Activated T-helper 2 cell treated with anti-CD3 and anti-CD28 coated beads, Interferon-gamma antibody, Interleukin-2, Interleukin-4, amounts not matched to agents 10 μg/mL and 5 μg/mL and 100 μg/mL, durations not matched to agents 14 hours and 24 hours and 36 hours (primary cell): ENCODE measurements around the gene PPP1R37. TPM values are rescaled to one million over a fixed set of nuclear protein-coding genes. Genes with fewer than 3 reads are reported as not detected.
A peak's percentile ranks its signal among the peaks of the same experiment; 100 is the strongest.

Source experiments
- DNase-seq: peaks from one replicate; pipeline ENCODE4 v3.0.0; 2021; ENCODE audit warnings: low spot score
- H3K27ac Mint-ChIP-seq: one replicate; pipeline ENCODE4 v1.8.0; 2021; ENCODE audit warnings: mixed read lengths
- H3K27me3 Mint-ChIP-seq: one replicate; pipeline ENCODE4 v1.8.0; 2021; ENCODE audit warnings: low read depth, mixed read lengths
- H3K36me3 Mint-ChIP-seq: one replicate; pipeline ENCODE4 v1.8.0; 2021; ENCODE audit warnings: low read depth, mixed read lengths
- H3K4me1 Mint-ChIP-seq: one replicate; pipeline ENCODE4 v1.8.0; 2021; ENCODE audit warnings: low read depth, mixed read lengths
- H3K4me3 Mint-ChIP-seq: one replicate; pipeline ENCODE4 v1.8.0; 2021; ENCODE audit warnings: low read depth, mild to moderate bottlenecking, moderate library complexity, mixed read lengths
- H3K9me3 Mint-ChIP-seq: one replicate; pipeline ENCODE4 v1.8.0; 2021; ENCODE audit warnings: mixed read lengths
- intact Hi-C: fragments of 100-400 bp; cut with micrococcal nuclease; formaldehyde crosslinking; loops from one replicate; pipeline ENCODE4 v1.15.1; 2023
- total RNA-seq: library from RNA; stranded (reverse); gene quantifications from 2 replicates; pipeline ENCODE4 v1.2.3, GENCODE V29; 2022

PPP1R37 gene
- total RNA-seq, 1 donor from 2014 or later = 15.7 TPM

DNA sequence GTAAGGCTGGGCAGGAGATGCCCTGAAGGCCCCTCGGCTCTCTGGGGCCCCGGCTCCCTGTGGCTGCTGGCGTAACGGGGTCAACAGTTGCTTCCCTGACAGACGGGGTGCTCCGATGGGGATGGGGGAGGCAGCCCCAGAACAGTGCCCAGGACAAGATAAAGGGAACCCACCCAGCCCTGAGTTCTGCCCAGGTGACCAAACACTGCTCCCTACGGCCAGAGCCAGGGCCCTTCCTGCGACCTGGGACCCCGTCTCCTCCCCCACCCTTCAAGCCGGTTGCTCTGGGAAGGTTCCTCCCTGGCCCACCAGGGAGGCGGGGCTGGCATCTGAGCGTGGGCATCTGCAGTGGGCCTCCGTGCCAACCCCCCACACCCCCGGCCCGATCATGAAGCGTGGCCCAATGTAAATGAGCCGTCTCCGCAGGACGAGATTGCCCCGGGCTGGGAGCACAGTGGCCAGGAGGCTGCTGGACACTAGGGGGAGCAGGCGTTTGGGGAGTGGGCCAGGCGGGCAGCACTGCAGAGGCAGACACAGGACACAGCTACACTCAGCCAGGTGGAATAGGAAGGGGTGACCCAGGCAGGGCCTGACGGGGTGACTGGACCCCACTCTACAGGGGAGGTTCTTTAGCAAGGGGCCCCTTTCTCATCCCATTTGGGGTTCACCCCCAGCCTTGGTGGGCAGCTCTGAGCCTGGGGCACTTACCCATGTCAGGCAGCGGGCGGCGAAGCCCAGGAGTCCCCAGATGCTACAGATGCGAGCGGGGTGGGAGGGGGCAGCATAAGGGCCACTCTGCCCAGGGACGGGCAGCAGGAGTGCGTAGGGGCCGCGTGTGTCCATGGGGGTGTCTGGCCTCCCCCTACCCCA, 69.0 kb downstream of the PPP1R37 start:
- Mint-ChIP-seq H3K4me3 (no peak overlapping the region), H3K27ac (no peak overlapping the region), H3K4me1 (peaks cover 9% of the 10 kb centered on the region), H3K9me3 (no peaks in the 10 kb centered on the region), H3K27me3 (no peaks in the 10 kb centered on the region), H3K36me3 (no peaks in the 10 kb centered on the region)
- intact Hi-C loops = no loop called here
- no peak for DNase-seq

DNA sequence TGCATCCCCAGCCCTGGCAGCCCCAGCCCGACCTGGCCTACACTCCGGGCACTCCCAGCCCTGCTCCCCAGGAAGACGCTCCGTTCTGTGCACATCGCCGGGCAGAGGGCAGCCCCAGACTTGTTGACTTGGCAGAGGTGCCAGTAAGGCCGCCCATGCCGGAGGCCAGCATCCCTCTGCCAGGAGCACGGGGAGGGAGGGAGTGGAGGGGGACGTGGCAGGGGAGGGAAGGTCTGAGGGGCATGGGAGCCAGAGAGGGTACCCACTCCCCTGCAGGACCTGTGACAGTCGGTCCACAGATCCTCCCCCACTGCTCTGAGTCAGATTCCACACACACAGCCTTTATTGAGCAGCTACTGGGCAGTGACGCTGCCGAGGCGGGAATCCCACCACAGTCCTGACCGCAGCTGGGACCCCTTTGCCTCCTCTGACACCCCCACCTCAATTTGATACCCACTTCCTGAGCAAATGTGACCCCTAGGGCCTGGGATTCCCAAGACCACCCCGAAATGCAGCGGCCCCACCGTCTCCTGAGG, 69.7 kb downstream of the PPP1R37 start:
- intact Hi-C loops = no loop called here
- peaks cover 12% of the 10 kb centered on the region for H3K4me1 Mint-ChIP-seq

DNA sequence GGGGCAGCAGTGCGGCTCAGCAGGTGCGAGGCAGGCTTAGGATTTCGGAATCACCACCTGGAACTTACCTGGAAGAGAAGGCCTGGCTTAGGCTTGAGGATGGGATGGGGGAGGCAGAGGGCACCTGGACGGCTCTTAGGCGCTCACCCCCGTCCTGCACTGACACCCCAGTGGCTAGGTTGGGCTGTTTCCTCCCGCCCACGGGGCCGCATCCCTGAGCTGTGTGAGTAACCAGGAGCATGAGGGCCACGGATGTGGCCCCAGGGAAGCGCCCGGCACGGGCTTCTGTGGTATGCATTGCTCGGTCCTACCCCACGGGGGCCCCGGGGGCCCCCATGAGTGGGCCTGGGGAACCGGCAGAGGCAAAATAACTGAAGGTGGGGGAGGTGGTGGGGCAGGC, 70.2 kb downstream of the PPP1R37 start:
- DNase-seq = no peak
- Mint-ChIP-seq H3K4me3 (no peak overlapping the region), H3K27ac (no peak overlapping the region), H3K9me3 (no peaks in the 10 kb centered on the region), H3K4me1 (peaks cover 12% of the 10 kb centered on the region), H3K27me3 (no peaks in the 10 kb centered on the region), H3K36me3 (no peaks in the 10 kb centered on the region)
- intact Hi-C loops = no loop called here

More for the DNA sequence above, 69.7 kb downstream of the PPP1R37 start:
- Mint-ChIP-seq H3K27me3 (no peaks in the 10 kb centered on the region), H3K4me3 (no peak overlapping the region), H3K9me3 (no peaks in the 10 kb centered on the region), H3K27ac (no peak overlapping the region), H3K36me3 (no peaks in the 10 kb centered on the region)
- no peak for DNase-seq

DNA sequence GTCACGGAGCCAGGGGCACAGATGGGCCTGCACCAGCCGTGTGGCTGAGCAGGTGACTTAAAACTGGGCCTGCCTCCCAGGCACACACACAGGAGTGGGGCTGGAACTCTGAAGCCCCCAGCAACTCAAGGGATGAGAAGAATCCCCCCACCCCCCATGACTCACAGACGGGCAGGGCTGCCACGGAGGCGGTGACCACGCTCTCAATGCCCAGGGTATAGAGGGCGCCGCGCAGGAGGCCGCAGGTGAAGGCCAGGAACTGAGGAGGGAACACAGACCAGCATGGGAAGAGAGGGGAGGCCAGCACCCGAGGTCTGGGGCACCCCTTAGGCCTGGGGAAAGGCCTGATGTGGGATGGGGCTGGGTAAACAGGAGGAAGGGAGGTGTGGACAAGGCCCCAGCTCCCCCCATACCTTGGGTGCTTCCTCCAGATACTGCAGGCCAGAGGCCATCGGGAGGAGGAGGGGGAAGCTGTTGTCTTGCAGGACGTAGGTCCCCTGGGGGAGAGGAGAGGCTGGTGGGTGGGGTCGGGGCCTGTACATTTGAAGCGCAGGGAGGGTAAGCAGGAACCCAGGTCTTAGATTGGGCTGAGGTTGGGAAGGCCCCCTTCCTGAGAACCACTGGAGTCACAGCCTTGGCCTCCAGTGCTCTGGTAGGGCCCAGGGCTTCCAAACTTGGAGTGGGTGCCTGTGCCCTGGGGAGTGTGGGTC, 70.9 kb downstream of the PPP1R37 start:
- intact Hi-C loops = loop anchor here (1.0 kb wide), 1 partner anchor 14 kb away; the partner anchor contains the start of genes BLOC1S3 and TRAPPC6A
- Mint-ChIP-seq H3K9me3 (no peaks in the 10 kb centered on the region), H3K4me3 (peak overlapping the region; percentile 30), H3K36me3 (no peaks in the 10 kb centered on the region), H3K27me3 (no peaks in the 10 kb centered on the region), H3K4me1 (peaks cover 12% of the 10 kb centered on the region), H3K27ac (peak overlapping the region; percentile 60)
- DNase-seq = no peak

DNA sequence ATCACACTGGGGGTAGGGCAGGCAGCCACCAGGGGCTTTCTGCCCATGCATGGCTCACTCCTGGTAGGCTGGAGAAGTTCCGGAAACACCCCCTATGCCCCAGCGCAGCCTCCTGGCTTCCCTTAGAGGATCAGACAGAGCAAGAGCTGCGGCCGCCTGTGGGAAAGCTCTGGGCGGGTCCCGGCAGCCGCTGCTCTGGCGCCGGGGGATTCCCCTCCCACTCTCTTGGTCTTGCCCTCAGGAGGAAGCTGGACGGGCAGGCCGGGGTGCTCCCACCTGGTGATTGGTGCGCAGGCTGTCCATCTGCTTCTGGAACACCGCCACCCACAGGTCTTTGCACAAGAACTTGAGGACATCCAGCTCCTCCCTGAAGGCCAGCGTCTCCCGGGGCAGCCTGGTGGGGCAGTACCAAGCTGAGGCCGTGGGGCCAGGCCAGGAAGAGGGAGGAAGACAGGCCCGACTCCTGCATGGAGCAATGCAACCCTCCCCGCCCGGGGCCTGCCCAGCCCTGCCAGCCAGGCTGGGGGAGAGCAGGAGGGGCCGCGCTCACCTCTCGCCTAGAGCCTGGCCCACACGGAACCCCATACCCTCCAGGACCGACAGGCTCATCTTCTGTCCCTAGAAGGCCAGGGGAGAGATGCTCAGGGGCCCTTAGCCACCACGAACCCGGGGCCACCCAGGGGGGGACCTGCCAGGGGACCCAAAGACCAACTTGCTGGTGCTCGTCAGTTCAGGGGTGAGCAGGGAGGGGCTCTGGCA, 71.8 kb downstream of the PPP1R37 start:
- H3K9me3 Mint-ChIP-seq = no peaks in the 10 kb centered on the region
- peak overlapping the region; percentile 2 for H3K4me3 Mint-ChIP-seq

DNA sequence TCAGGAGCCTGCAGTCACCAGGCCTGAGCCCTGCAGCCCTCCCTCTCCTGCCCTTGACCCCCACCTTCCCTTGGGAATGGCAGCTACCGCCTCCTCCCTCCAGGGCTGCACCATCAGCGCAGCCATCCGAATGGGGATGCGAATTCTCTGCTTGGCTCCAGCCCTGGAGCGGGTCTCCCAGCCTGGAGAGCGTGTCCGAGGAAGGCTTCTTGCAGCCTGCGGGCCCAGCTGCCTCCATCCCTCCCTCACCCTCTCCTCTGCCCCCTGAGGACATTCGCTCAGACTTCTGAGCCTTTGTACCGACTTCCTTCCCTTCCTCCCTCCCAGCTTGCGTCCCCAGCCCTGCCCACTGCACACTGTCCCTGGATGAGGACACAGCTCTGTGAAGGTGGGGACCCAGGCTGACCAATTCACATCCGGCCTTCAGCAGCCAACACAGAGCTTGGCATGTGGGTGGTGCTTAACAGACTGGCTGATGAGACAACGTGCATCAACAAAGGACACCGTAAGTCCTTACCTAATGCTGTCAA, 73.8 kb downstream of the PPP1R37 start:
- Mint-ChIP-seq H3K4me3 (no peak overlapping the region), H3K36me3 (no peaks in the 10 kb centered on the region), H3K9me3 (no peaks in the 10 kb centered on the region), H3K27ac (no peak overlapping the region), H3K4me1 (peaks cover 25% of the 10 kb centered on the region), H3K27me3 (no peaks in the 10 kb centered on the region)
- no peak for DNase-seq
- intact Hi-C loops = no loop called here

More for the DNA sequence above, 71.8 kb downstream of the PPP1R37 start:
- H3K27me3 Mint-ChIP-seq = no peaks in the 10 kb centered on the region
- H3K4me1 Mint-ChIP-seq = peaks cover 12% of the 10 kb centered on the region
- intact Hi-C loops = loop anchor here (1.0 kb wide), 1 partner anchor 14 kb away; the partner anchor contains the start of genes BLOC1S3 and TRAPPC6A
- DNase-seq = peak; percentile 47
- H3K27ac Mint-ChIP-seq = no peak overlapping the region
- H3K36me3 Mint-ChIP-seq = no peaks in the 10 kb centered on the region

DNA sequence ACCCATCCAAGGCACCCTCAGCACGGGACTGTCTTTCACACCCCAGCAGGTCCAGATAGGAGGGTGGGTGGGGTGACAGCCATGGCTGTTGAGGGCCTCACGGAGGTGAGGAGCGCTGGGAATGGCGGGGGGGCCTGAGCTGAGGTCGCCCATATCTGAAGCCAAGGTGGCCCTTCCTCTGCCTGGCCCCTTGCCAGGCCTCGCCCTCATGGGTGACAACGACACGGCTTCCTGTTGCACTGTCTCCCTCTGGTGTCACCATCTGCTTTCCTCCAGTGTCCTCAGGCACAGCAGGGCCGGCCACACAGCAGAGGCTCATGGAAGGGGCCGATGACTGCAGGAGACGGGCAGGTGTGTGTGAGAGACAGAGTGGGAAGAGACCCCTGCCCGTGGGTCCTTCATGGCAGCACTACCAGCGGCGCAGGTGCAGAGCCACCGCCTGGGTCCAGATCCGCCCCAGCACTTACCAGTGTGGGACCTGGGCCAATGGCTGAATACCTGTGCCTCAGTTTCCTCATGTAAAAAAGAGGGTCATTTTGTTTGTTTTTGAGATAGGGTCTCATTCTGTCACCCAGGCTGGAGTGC, 75.9 kb downstream of the PPP1R37 start:
- peaks cover 32% of the 10 kb centered on the region for H3K4me1 Mint-ChIP-seq
- no peak overlapping the region for H3K4me3 Mint-ChIP-seq
- no peaks in the 10 kb centered on the region for H3K9me3 Mint-ChIP-seq

DNA sequence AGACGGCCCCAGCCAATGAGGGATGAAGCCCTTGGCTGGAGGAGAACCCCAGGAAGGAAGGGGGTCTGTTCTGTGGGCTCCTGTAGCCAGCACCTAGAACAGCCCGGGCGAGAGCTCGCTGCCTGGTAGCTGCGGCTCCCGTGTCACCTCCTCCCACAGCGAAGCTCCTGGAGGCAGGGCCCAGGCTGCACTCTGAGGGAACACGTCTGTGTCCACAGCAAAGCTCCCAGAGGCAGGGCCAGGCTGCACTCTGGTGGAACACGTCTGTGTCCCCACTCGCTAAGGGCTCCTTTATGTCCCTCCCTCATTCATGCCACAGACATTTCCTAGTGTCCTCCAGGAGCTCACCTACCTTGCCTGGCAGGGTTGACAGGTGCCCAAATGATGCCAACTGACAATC, 76.6 kb downstream of the PPP1R37 start:
- Mint-ChIP-seq H3K27me3 (no peaks in the 10 kb centered on the region), H3K4me1 (peaks cover 29% of the 10 kb centered on the region), H3K36me3 (no peaks in the 10 kb centered on the region), H3K9me3 (no peaks in the 10 kb centered on the region), H3K4me3 (no peak overlapping the region), H3K27ac (peak overlapping the region; percentile 69)
- DNase-seq = no peak
- intact Hi-C loops = loop anchor here (10.0 kb wide), 1 partner anchor 165 kb away; the partner anchor contains the start of gene RELB

More for the DNA sequence above, 75.9 kb downstream of the PPP1R37 start:
- H3K27ac Mint-ChIP-seq = no peak overlapping the region
- intact Hi-C loops = no loop called here
- no peaks in the 10 kb centered on the region for H3K36me3 Mint-ChIP-seq
- no peaks in the 10 kb centered on the region for H3K27me3 Mint-ChIP-seq
- no peak for DNase-seq

DNA sequence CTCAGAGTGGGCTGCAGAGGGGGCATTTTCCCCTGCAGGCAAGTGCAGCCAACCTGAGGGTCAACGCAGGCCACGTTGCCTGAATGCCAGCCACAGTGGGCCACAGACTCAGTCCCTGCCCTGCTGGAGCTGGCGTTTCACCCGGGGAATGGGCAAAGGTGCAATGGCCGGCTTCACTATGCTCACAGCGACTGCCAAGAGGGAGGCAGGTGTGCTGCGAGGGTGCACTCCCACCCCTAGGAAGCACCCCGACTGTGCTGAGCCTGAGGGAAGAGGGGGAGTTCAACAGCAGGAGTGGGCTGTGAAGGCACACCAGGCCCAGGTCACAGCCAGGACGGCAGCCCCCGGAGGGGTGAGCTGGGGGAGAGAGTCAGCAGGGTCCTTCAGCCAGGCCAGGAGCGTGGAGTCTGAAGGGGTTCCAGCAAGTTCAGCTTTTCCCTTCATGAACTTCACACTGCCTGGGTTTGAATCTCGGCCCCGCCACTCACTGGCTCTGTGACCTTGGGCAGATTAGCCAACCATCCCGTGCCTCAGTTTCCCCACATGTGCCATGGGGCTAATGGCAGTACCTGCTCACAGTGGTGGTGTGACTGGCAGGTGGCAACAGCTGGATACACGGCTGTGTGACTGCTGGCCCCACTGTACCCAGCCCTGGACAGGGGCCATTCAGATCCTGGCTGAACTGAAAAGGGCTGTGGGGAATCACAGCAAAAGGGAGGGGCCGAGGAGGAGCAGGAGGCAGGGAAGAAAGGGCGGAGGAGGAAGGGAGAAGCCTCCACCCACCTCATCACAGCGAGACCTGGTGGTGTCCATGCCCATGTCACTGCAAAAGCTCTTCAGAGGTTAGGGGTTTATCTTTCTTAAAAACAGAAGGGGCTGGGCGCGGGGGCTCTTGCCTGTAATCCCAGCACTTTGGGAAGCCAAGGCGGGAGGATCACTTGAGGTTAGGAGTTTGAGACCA, 77.4 kb downstream of the PPP1R37 start:
- intact Hi-C loops = loop anchor here (10.0 kb wide), 1 partner anchor 166 kb away; the partner anchor contains the start of gene RELB
- peaks cover 29% of the 10 kb centered on the region for H3K4me1 Mint-ChIP-seq

DNA sequence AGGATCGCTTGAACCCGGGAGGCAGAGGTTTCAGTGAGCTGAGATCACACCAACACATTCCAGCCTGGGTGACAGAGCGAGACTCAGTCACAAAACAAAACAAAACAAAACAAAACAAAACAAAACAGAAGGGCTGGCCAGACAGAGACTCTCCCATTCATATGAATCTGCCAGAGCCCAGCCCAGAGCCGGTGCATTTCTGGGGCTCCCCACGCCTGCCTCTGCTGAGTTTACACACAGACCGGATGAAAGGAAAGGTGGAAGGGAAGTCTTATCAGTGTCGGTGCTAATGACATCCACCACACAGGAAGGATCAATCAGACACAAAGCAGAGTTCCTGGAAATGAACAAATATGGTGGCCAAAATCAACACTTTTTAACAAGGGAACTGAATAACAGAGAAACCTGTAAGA, 78.2 kb downstream of the PPP1R37 start:
- intact Hi-C loops = loop anchor here (10.0 kb wide), 1 partner anchor 166 kb away; the partner anchor contains the start of gene RELB
- Mint-ChIP-seq H3K27ac (peak overlapping the region; percentile 98), H3K4me1 (peaks cover 32% of the 10 kb centered on the region)

More for the DNA sequence above, 77.4 kb downstream of the PPP1R37 start:
- Mint-ChIP-seq H3K27ac (peak overlapping the region; percentile 98), H3K9me3 (no peaks in the 10 kb centered on the region), H3K27me3 (no peaks in the 10 kb centered on the region), H3K4me3 (peak overlapping the region; percentile 70), H3K36me3 (no peaks in the 10 kb centered on the region)
- DNase-seq = no peak

DNA sequence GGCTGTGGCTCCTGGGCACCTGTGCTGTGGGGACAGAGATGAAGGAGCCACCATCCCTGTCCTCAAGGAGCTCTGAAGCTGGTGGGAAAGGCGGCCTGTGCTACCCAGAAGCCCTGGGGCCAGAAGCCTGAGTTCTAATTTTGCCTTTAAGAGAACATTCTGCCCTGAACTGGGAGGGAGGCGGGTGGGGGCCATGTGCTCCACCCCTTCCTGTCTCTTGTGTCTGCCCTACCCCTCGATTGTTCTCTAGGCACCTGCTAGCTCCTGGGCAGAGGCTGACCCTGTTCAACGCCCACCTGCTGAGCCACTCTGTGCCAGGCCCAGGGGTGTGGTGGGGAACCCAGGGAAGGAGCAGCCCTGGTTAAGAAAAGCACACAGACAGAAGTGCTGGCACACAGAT, 79.2 kb downstream of the PPP1R37 start:
- Mint-ChIP-seq H3K4me3 (peak overlapping the region; percentile 30), H3K27ac (peak overlapping the region; percentile 72), H3K4me1 (peaks cover 29% of the 10 kb centered on the region), H3K27me3 (no peaks in the 10 kb centered on the region), H3K9me3 (no peaks in the 10 kb centered on the region), H3K36me3 (no peaks in the 10 kb centered on the region)
- no peak for DNase-seq
- intact Hi-C loops = loop anchor here (10.0 kb wide), 1 partner anchor 167 kb away; the partner anchor contains the start of gene RELB

More for the DNA sequence above, 78.2 kb downstream of the PPP1R37 start:
- H3K4me3 Mint-ChIP-seq = peak overlapping the region; percentile 70
- H3K36me3 Mint-ChIP-seq = no peaks in the 10 kb centered on the region
- DNase-seq = peak; percentile 62
- no peaks in the 10 kb centered on the region for H3K9me3 Mint-ChIP-seq
- no peaks in the 10 kb centered on the region for H3K27me3 Mint-ChIP-seq
